Liver (tissue), 9 donors: ENCODE measurements around the gene SGO2. TPM values are rescaled to one million over a fixed set of nuclear protein-coding genes. Genes with fewer than 3 reads are reported as not detected.

Experiments used
- DNase-seq: peaks from one replicate; pipeline ENCODE4 v3.0.0-alpha.2; 2017; ENCODE audit warnings: low spot score
- H3K27ac ChIP-seq, 2 donors: one replicate each; pipeline ENCODE4 v1.7.0; 2013; ENCODE audit warnings: inconsistent platforms in 2 of 2, low read length in 2 of 2, control low read depth in 1 of 2, low read depth in 1 of 2, mild to moderate bottlenecking in 1 of 2
- H3K27me3 ChIP-seq, 4 donors: one replicate each; pipeline versions ENCODE4 v1.6.1 to v1.7.0; 2013; ENCODE audit warnings: low read length in 3 of 4, inconsistent platforms in 1 of 4, mild to moderate bottlenecking in 1 of 4, moderate library complexity in 1 of 4; ENCODE audit not compliant: control insufficient read depth in 4 of 4, insufficient read depth in 4 of 4
- H3K36me3 ChIP-seq, 4 donors: one replicate each; pipeline versions ENCODE4 v1.6.1 to v1.7.0; 2013; ENCODE audit warnings: low read length in 3 of 4, mild to moderate bottlenecking in 3 of 4, low read depth in 1 of 4, moderate library complexity in 1 of 4; ENCODE audit not compliant: control insufficient read depth in 4 of 4, insufficient read depth in 3 of 4
- H3K4me1 ChIP-seq, 4 donors: one replicate each; pipeline versions ENCODE4 v1.6.1 to v1.7.0; 2013; ENCODE audit warnings: low read length in 3 of 4, mild to moderate bottlenecking in 3 of 4, moderate library complexity in 1 of 4; ENCODE audit not compliant: control insufficient read depth in 4 of 4, insufficient read depth in 4 of 4
- H3K4me3 ChIP-seq, 3 donors: one replicate each; pipeline versions ENCODE4 v1.6.1 to v1.7.0; 2013; ENCODE audit warnings: low read length in 3 of 3, control low read depth in 1 of 3, low read depth in 1 of 3, mild to moderate bottlenecking in 1 of 3
- H3K9ac ChIP-seq, 2 donors: one replicate each; pipeline ENCODE4 v1.7.0; 2013; ENCODE audit warnings: low read length in 2 of 2, mild to moderate bottlenecking in 2 of 2, moderate library complexity in 2 of 2, control low read depth in 1 of 2, low read depth in 1 of 2
- H3K9me3 ChIP-seq, 4 donors: one replicate each; pipeline versions ENCODE4 v1.6.1 to v1.7.0; 2013; ENCODE audit warnings: low read length in 3 of 4; ENCODE audit not compliant: control insufficient read depth in 4 of 4
- EGR1 ChIP-seq, 2 donors: IDR thresholded peaks; 2 replicates each; pipeline ENCODE4 v1.6.1; 2016 to 2018; ENCODE audit warnings: antibody characterized with exemption in 2 of 2, low read depth in 2 of 2
- FOXA1 ChIP-seq: IDR thresholded peaks from 2 replicates; pipeline ENCODE4 v1.6.1; 2016; ENCODE audit warnings: antibody characterized with exemption
- FOXA2 ChIP-seq: IDR thresholded peaks from 2 replicates; pipeline ENCODE4 v1.6.1; 2016; ENCODE audit warnings: antibody characterized with exemption
- GABPA ChIP-seq, 2 donors: IDR thresholded peaks in 1 of 2; conservative IDR thresholded peaks in 1 of 2; 2 replicates each; pipeline ENCODE4 v1.6.1; 2016; ENCODE audit warnings: antibody characterized with exemption in 2 of 2, mild to moderate bottlenecking in 1 of 2, moderate library complexity in 1 of 2
- HNF4A ChIP-seq, 2 donors: conservative IDR thresholded peaks; 2 replicates each; pipeline ENCODE4 v1.6.1; 2016; ENCODE audit warnings: antibody characterized with exemption in 2 of 2, mild to moderate bottlenecking in 2 of 2
- JUND ChIP-seq, 2 donors: IDR thresholded peaks; 2 replicates each; pipeline ENCODE4 v1.6.1; 2016; ENCODE audit warnings: antibody characterized with exemption in 2 of 2
- NR2F2 ChIP-seq: IDR thresholded peaks from 2 replicates; pipeline ENCODE4 v1.6.1; 2016; ENCODE audit warnings: antibody characterized with exemption
- RAD21 ChIP-seq, 2 donors: IDR thresholded peaks; 2 replicates each; pipeline ENCODE4 v1.6.1; 2016; ENCODE audit warnings: antibody characterized with exemption in 2 of 2, mild to moderate bottlenecking in 2 of 2
- RXRA ChIP-seq, 2 donors: IDR thresholded peaks; 2 replicates each; pipeline ENCODE4 v1.6.1; 2017 to 2018; ENCODE audit warnings: antibody characterized with exemption in 2 of 2, mild to moderate bottlenecking in 1 of 2
- SP1 ChIP-seq: IDR thresholded peaks from 2 replicates; pipeline ENCODE4 v1.6.1; 2018; ENCODE audit warnings: antibody characterized with exemption, mild to moderate bottlenecking
- TAF1 ChIP-seq: conservative IDR thresholded peaks from 2 replicates; pipeline ENCODE4 v1.6.1; 2016; ENCODE audit warnings: antibody characterized with exemption, mild to moderate bottlenecking
- YY1 ChIP-seq: IDR thresholded peaks from 2 replicates; pipeline ENCODE4 v1.6.1; 2016; ENCODE audit warnings: antibody characterized with exemption, mild to moderate bottlenecking
- WGBS: extraction: QIAGEN DNeasy Blood & Tissue Kit; methylation state at CpG from one replicate; pipeline ENCODE4 v1.1.7; 2013; 5-methylcytosine and 5-hydroxymethylcytosine counted together
- polyA plus RNA-seq, 2 donors: library from polyadenylated mRNA; stranded (reverse) in 1 of 2; unstranded in 1 of 2; fragments of 200-250 nt in 1 of 2; fragments of >200 nt in 1 of 2; fragmentation: Nextera tagmentation in 1 of 2; extraction: Ambion mirVana in 1 of 2; gene quantifications; one replicate each; pipeline versions ENCODE4 v1.2.1 to v1.2.3, GENCODE V29; 2013 to 2015
- total RNA-seq, 2 donors: library from RNA; depleted of rRNA; stranded (reverse); fragments of >200 nt; gene quantifications; one replicate each; pipeline ENCODE4 v1.2.3, GENCODE V29; 2014
- TF ChIP-seq, protein P1 (sequence below): IDR thresholded peaks from 2 replicates; pipeline ENCODE4 v1.6.1; 2016; ENCODE audit warnings: antibody characterized with exemption
- TF ChIP-seq, protein P2 (sequence below): IDR thresholded peaks from 2 replicates; pipeline ENCODE4 v1.6.1; 2016; ENCODE audit warnings: antibody characterized with exemption, mild to moderate bottlenecking
- TF ChIP-seq, protein P3 (sequence below): IDR thresholded peaks from 2 replicates; pipeline ENCODE4 v1.6.1; 2016; ENCODE audit warnings: antibody characterized with exemption
- TF ChIP-seq, protein P4 (sequence below): IDR thresholded peaks from 2 replicates; pipeline ENCODE4 v1.6.1; 2016; ENCODE audit warnings: antibody characterized with exemption
- TF ChIP-seq, protein P5 (sequence below): fragments of 150-350 bp; IDR thresholded peaks from 2 replicates; pipeline ENCODE4 v1.5.1; 2017; ENCODE audit warnings: improper control_type of control experiment, low read depth, low read length; ENCODE audit not compliant: missing input control
- donor health status: healthy.
- donor health status: healthy.
- donor health status: healthy.
- donor health status: healthy.
- donor health status: healthy.

SGO2 gene
- total and polyA plus RNA-seq, 4 donors, result 0.58 to 14.9 (median 0.77) TPM

DNA sequence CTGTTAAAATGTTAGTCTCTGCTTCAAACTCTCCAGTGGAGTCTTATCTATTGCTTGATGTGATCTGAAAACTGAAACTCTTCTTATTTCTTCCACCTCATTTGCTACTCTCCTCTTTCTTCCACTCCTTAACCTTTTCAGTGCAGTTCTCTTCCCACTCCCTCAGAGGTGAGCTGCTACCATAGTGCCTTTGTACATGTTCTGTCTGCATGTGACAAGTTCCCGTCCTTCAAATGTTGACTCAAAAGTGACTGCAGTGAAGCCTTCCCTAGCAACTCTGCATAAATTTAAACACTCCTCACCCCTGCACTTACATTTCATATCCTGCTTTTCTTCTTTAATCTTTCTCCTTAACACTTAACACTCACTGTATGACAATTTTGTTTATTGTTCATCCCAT is 12.1 kb downstream of the SGO2 start:
- Histone ChIP-seq H3K4me3 (no peak overlapping the region), H3K36me3 (peaks cover 0 to 2% (median 0%) of the 10 kb centered on the region in 4 donors), H3K4me1 (no peaks in the 10 kb centered on the region), H3K27ac (no peak overlapping the region), H3K27me3 (no peaks in the 10 kb centered on the region), H3K9ac (no peak overlapping the region), H3K9me3 (no peaks in the 10 kb centered on the region)
- TF ChIP-seq FOXA2 (no peak), SP1 (no peak), JUND (IDR thresholded peaks at IDR 0.05) (no peak), TAF1 (no peak), RXRA (IDR thresholded peaks at IDR 0.05) (no peak), RAD21 (IDR thresholded peaks at IDR 0.05) (no peak), EGR1 (IDR thresholded peaks at IDR 0.05; ENCODE audit: low read depth in 2 of 2) (no peak), YY1 (no peak)
- TF ChIP-seq, protein P1, sequence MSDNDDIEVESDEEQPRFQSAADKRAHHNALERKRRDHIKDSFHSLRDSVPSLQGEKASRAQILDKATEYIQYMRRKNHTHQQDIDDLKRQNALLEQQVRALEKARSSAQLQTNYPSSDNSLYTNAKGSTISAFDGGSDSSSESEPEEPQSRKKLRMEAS, result no peak
- TF ChIP-seq, protein P2, sequence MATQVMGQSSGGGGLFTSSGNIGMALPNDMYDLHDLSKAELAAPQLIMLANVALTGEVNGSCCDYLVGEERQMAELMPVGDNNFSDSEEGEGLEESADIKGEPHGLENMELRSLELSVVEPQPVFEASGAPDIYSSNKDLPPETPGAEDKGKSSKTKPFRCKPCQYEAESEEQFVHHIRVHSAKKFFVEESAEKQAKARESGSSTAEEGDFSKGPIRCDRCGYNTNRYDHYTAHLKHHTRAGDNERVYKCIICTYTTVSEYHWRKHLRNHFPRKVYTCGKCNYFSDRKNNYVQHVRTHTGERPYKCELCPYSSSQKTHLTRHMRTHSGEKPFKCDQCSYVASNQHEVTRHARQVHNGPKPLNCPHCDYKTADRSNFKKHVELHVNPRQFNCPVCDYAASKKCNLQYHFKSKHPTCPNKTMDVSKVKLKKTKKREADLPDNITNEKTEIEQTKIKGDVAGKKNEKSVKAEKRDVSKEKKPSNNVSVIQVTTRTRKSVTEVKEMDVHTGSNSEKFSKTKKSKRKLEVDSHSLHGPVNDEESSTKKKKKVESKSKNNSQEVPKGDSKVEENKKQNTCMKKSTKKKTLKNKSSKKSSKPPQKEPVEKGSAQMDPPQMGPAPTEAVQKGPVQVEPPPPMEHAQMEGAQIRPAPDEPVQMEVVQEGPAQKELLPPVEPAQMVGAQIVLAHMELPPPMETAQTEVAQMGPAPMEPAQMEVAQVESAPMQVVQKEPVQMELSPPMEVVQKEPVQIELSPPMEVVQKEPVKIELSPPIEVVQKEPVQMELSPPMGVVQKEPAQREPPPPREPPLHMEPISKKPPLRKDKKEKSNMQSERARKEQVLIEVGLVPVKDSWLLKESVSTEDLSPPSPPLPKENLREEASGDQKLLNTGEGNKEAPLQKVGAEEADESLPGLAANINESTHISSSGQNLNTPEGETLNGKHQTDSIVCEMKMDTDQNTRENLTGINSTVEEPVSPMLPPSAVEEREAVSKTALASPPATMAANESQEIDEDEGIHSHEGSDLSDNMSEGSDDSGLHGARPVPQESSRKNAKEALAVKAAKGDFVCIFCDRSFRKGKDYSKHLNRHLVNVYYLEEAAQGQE, result no peak
- TF ChIP-seq, protein P3, sequence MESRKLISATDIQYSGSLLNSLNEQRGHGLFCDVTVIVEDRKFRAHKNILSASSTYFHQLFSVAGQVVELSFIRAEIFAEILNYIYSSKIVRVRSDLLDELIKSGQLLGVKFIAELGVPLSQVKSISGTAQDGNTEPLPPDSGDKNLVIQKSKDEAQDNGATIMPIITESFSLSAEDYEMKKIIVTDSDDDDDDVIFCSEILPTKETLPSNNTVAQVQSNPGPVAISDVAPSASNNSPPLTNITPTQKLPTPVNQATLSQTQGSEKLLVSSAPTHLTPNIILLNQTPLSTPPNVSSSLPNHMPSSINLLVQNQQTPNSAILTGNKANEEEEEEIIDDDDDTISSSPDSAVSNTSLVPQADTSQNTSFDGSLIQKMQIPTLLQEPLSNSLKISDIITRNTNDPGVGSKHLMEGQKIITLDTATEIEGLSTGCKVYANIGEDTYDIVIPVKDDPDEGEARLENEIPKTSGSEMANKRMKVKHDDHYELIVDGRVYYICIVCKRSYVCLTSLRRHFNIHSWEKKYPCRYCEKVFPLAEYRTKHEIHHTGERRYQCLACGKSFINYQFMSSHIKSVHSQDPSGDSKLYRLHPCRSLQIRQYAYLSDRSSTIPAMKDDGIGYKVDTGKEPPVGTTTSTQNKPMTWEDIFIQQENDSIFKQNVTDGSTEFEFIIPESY, result no peak
- WGBS, result 97% methylated on average over 1 of the region's 1 CpG
- DNase-seq, result no peak

DNA sequence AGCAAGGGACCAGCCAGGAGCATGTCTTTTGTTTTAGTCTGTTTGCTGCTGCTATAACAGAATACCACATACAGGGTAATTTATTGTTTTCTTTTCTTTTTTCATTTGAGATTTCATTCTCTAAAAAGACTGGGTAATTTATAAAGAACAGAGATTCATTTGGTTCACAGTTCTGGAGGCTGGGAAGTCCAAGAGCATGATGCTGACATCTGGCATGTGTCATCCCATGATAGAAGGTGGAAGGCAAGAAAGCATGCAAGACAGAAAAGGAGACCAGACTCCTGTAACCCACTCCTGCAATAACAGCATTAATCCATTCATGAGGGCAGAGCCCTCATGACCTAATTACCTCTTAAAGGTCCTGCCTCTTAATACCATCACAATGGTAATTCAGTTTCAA is 14.8 kb downstream of the SGO2 start:
- Histone ChIP-seq H3K4me1 (no peaks in the 10 kb centered on the region), H3K27ac (no peak overlapping the region), H3K27me3 (no peaks in the 10 kb centered on the region), H3K36me3 (peaks cover 0 to 2% (median 0%) of the 10 kb centered on the region in 4 donors), H3K4me3 (no peak overlapping the region), H3K9me3 (no peaks in the 10 kb centered on the region), H3K9ac (no peak overlapping the region)
- no peak for DNase-seq
- TF ChIP-seq NR2F2 (no peak), HNF4A (conservative IDR thresholded peaks at IDR 0.05) (no peak), FOXA1 (no peak), YY1 (no peak), EGR1 (IDR thresholded peaks at IDR 0.05; ENCODE audit: low read depth in 2 of 2) (no peak), RXRA (IDR thresholded peaks at IDR 0.05) (no peak), SP1 (no peak), TAF1 (no peak), JUND (IDR thresholded peaks at IDR 0.05) (no peak), GABPA (IDR thresholded peaks at IDR 0.05 in 1 of 2, conservative IDR thresholded peaks at IDR 0.05 in 1 of 2) (no peak), RAD21 (IDR thresholded peaks at IDR 0.05) (no peak), FOXA2 (no peak)
- TF ChIP-seq, protein P4, sequence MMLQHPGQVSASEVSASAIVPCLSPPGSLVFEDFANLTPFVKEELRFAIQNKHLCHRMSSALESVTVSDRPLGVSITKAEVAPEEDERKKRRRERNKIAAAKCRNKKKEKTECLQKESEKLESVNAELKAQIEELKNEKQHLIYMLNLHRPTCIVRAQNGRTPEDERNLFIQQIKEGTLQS, result no peak
- TF ChIP-seq, protein P1, result no peak
- TF ChIP-seq, protein P3, result no peak
- TF ChIP-seq, protein P5, sequence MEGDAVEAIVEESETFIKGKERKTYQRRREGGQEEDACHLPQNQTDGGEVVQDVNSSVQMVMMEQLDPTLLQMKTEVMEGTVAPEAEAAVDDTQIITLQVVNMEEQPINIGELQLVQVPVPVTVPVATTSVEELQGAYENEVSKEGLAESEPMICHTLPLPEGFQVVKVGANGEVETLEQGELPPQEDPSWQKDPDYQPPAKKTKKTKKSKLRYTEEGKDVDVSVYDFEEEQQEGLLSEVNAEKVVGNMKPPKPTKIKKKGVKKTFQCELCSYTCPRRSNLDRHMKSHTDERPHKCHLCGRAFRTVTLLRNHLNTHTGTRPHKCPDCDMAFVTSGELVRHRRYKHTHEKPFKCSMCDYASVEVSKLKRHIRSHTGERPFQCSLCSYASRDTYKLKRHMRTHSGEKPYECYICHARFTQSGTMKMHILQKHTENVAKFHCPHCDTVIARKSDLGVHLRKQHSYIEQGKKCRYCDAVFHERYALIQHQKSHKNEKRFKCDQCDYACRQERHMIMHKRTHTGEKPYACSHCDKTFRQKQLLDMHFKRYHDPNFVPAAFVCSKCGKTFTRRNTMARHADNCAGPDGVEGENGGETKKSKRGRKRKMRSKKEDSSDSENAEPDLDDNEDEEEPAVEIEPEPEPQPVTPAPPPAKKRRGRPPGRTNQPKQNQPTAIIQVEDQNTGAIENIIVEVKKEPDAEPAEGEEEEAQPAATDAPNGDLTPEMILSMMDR, result no peak
- TF ChIP-seq, protein P2, result no peak
